Mucosa of descending colon (tissue), 3 donors: ENCODE measurements around the gene SLC35E3. TPM values are rescaled to one million over a fixed set of nuclear protein-coding genes. Genes with fewer than 3 reads are reported as not detected.

Source experiments
- ATAC-seq: fragments of 200-7000 bp; cut with Tn5 transposase; one replicate; pipeline ENCODE4 v1.9.1; 2020; ENCODE audit warnings: mild to moderate bottlenecking, moderate library complexity
- DNase-seq, 3 donors: peaks; one replicate each; pipeline ENCODE4 v3.0.0-alpha.2; 2020
- H3K36me3 ChIP-seq: fragments of 200-600 bp; one replicate; pipeline ENCODE4 v1.8.0; 2021; ENCODE audit warnings: low read depth, mild to moderate bottlenecking
- H3K4me1 ChIP-seq: fragments of 200-600 bp; one replicate; pipeline ENCODE4 v1.8.0; 2021; ENCODE audit warnings: low read depth, mild to moderate bottlenecking
- H3K4me3 ChIP-seq: fragments of 200-600 bp; one replicate; pipeline ENCODE4 v1.8.0; 2021; ENCODE audit warnings: mild to moderate bottlenecking
- H3K9me3 ChIP-seq: fragments of 200-600 bp; one replicate; pipeline ENCODE4 v1.8.0; 2021; ENCODE audit warnings: mild to moderate bottlenecking
- CTCF ChIP-seq: fragments of 200-600 bp; IDR thresholded peaks from one replicate; pipeline ENCODE4 v1.8.0; 2022; ENCODE audit warnings: antibody characterized with exemption, mild to moderate bottlenecking
- intact Hi-C, 2 donors: fragments of 100-400 bp; cut with DNase I in 1 of 2; cut with micrococcal nuclease in 1 of 2; formaldehyde crosslinking; loops; one replicate each; pipeline versions ENCODE4 v1.11.0 to v1.11.1; 2022; cut with DNase I, micrococcal nuclease
- long read RNA-seq, 2 donors: library from polyadenylated mRNA; unstranded; transcript quantifications; one replicate each; pipeline ENCODE4 v2.0.0, GENCODE V29; 2019 to 2021
- total RNA-seq, 3 donors: library from RNA; stranded (reverse); fragmentation: NEBNext Ultra II Directional in 2 of 3; extraction: Animal tissue kit (Norgen Biotek cat#: 25700) in 2 of 3; gene quantifications; one replicate each; pipeline versions ENCODE4 v1.2.1 to v1.2.4, GENCODE V29; 2021 to 2023
- donor health status: DM: no; HTN: no; CAD: no; lungs with moderate emphysema.
- donor health status: DM: no; HTN: no; CAD: no.
- donor health status: DM: no; HTN: yes; CAD: no.

Gene SLC35E3
- 1 to 10 TPM; 5.9 to 8.4 (median 6.5) TPM for total RNA-seq
- long read RNA-seq, donor 1, full-length matches to known transcripts = 7 of 12 reads
- long read RNA-seq, donor 1, partial matches to known transcripts = 0 of 12 reads
- long read RNA-seq, donor 1, other reads (novel, unspliced or antisense) = 5 of 12 reads
- long read RNA-seq, donor 2, full-length matches to known transcripts = 11 of 18 reads
- long read RNA-seq, donor 2, partial matches to known transcripts = 3 of 18 reads
- long read RNA-seq, donor 2, other reads (novel, unspliced or antisense) = 4 of 18 reads

- ATAC-seq = peak; percentile 100
- H3K9me3 ChIP-seq = no peaks in the 10 kb centered on the region
- no peaks in the 10 kb centered on the region for H3K36me3 ChIP-seq
- DNase-seq = peak; percentile 96 to 97 (median 96)
- H3K4me3 ChIP-seq = peak within 1 kb of the TSS; percentile 54
- intact Hi-C loops = no loop called here
- no peak for TF ChIP-seq CTCF
- H3K4me1 ChIP-seq = peaks cover 12% of the 10 kb centered on the region
Measured at GRCh38 chr12:68745904-68746571, at the start of gene SLC35E3. SLC35E3 (plus strand) TSS chr12:68746176; CDS start chr12:68746378, 202 bp downstream.

DNA sequence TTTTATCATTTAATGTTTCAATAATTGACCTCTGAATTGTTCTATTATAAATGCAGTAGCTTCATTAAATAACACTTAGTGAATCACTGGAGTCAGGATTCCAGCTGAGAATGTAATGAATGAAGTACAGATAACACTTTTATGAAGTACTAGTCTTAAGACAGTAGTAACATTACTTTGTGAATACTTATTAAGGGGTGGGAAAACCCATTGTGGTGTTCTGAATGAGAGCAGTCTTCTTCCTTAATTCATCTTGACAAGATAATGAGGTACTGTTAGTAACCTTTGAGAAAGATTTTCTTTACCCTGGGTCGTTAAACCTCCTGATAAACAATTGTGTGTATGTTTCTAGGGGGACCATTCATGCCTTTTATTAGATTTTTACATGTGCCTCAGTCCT, 46.5 kb upstream of the SLC35E3 start:
- DNase-seq = no peak
- no peak for TF ChIP-seq CTCF
- Histone ChIP-seq H3K36me3 (no peaks in the 10 kb centered on the region), H3K4me3 (no peak overlapping the region), H3K4me1 (no peaks in the 10 kb centered on the region), H3K9me3 (no peaks in the 10 kb centered on the region)
- no peak for ATAC-seq
- intact Hi-C loops = no loop called here

- H3K9me3 ChIP-seq = no peaks in the 10 kb centered on the region
- DNase-seq (no peak), ATAC-seq (no peak)
- no peak overlapping the region for H3K4me3 ChIP-seq
- no peaks in the 10 kb centered on the region for H3K36me3 ChIP-seq
- no peak for TF ChIP-seq CTCF
- intact Hi-C loops = no loop called here
- H3K4me1 ChIP-seq = no peaks in the 10 kb centered on the region
Measured at GRCh38 chr12:68727776-68728175, 18.2 kb upstream of the SLC35E3 start.

DNA sequence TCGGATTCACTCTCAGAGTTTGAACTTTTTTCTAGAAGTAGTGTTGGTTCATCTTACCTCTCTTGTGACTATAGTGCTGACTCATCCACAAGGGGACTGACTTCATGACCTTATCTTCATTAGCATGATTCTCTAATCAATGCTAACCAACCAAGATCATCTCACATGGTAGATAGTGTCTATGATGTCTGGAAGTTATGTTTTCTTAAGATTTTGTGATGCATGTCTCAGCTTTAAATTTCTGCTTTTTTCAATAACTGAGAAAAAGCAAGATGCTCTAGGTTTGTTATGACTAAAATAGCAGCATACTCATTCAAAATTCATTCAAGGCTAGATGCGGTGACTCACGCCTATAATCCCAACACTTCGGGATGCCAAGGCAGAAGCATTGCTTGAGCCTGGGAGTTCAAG, 12.3 kb upstream of the SLC35E3 start:
- no peaks in the 10 kb centered on the region for H3K36me3 ChIP-seq
- intact Hi-C loops = no loop called here

DNA sequence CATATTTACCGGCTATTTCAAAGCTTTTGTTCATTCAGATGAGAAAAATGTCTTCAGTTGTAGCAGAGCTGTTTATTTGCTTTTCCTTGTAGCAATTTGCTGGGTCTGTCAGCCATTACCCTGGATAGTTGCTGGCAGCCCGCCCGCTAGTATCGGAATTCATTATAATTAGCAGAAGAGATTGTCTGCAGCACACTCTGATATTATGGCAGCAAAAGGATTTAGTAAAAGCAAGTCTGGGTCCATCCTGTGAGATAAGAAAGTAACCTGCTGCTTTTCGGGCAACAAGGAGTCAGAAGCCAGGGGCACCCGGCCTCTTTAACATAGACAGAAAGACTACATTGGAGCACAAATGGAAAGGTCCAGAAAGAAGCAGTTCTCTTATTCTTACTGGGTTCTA, 6.1 kb upstream of the SLC35E3 start:
- no peak for DNase-seq
- Histone ChIP-seq H3K36me3 (no peaks in the 10 kb centered on the region), H3K4me3 (no peak overlapping the region), H3K9me3 (no peaks in the 10 kb centered on the region), H3K4me1 (no peaks in the 10 kb centered on the region)
- TF ChIP-seq CTCF = no peak
- intact Hi-C loops = no loop called here
- no peak for ATAC-seq

More for the DNA sequence above, 12.3 kb upstream of the SLC35E3 start:
- Histone ChIP-seq H3K4me3 (no peak overlapping the region), H3K9me3 (no peaks in the 10 kb centered on the region), H3K4me1 (no peaks in the 10 kb centered on the region)
- DNase-seq = no peak
- no peak for ATAC-seq
- TF ChIP-seq CTCF = no peak
